Lower leg skin (tissue), 3 donors: ENCODE data around the gene GABARAP.

ENCODE experiments used
- CTCF ChIP-seq, 3 donors: fragments of 450-650 bp; IDR thresholded peaks; one replicate each; pipeline ENCODE4 v1.5.1; 2016; ENCODE audit warnings: antibody characterized with exemption in 3 of 3, mild to moderate bottlenecking in 3 of 3, moderate library complexity in 2 of 3
- POLR2A ChIP-seq, 2 donors: fragments of 450-650 bp; IDR thresholded peaks; one replicate each; pipeline ENCODE4 v1.6.1; 2016 to 2017; ENCODE audit warnings: antibody characterized with exemption in 2 of 2, mild to moderate bottlenecking in 1 of 2, moderate library complexity in 1 of 2

DNA sequence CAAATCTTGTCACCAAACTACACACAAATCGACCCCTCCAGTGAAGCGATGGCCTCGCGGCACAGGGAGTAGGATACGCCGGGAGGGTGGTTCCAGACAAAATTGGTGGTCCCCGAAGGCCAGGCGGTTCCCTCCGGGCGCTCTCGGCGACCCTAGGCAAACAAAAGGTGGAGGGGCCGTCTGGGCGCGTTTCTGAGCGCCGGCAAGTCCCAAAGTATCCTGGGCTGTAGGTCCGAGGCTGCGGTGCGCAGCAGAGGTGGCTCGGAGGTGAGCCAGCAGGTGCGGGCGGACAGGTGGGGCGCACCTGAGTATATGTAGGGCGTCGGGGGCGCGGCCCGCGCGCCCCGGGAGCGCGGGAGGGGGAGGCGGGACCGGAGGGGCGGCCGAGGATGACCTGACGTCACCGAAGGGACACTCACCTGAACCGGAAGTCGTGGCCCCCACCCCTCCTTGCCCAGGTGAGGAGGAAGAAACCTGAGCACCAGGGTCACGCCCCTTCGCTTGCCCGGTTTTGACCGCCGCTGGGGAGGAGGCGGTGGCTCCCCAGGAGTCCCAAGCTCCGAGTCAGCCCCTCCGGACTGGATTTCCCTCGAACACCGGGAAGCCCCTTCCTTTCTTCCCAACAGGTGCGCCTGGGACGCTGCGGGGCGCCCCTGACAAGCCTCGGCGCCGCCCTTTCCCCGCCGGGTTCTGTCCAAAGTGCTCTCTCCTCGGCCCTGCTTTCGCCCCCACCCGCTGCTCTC is 20.1 kb upstream of the GABARAP start, which contains the start of gene CLDN7:
- TF ChIP-seq POLR2A (IDR thresholded peaks at IDR 0.05): no peak
- no peak for TF ChIP-seq CTCF (IDR thresholded peaks at IDR 0.05)
